Neural cell (in vitro differentiated cells): ENCODE data around the gene CEP126. TPM values are rescaled to one million over a fixed set of nuclear protein-coding genes. Genes with fewer than 3 reads are reported as not detected.
"Not testable (repeated sequence)": the region's sequence is repeated elsewhere in the genome, so short reads cannot be mapped to it uniquely, and the experiment has no call there.

Experiments used
- H2AFZ ChIP-seq: fragments of 200-600, 300-800 bp; sonication (generic), shearing (Covaris generic); 2 replicates; pipeline ENCODE4 v1.6.0; 2014; ENCODE audit warnings: low read depth, mild to moderate bottlenecking, antibody characterized with exemption, low read length, moderate library complexity
- H3F3A ChIP-seq: fragments of 200-600 bp; shearing (Covaris generic); 2 replicates; pipeline ENCODE4 v1.6.1; 2016; ENCODE audit warnings: mild to moderate bottlenecking, moderate library complexity, mixed read lengths, antibody characterized with exemption, low read length; ENCODE audit not compliant: insufficient read depth, poor library complexity, severe bottlenecking
- H3K27ac ChIP-seq: fragments of 200-600, 300-800 bp; sonication (generic), shearing (Covaris generic); 2 replicates; pipeline ENCODE4 v1.5.1; 2014; ENCODE audit warnings: mild to moderate bottlenecking, low read length, moderate library complexity
- H3K27me3 ChIP-seq: fragments of 300-800, 200-600 bp; sonication (generic), shearing (Covaris generic); 2 replicates; pipeline ENCODE4 v1.6.0; 2014; ENCODE audit warnings: mild to moderate bottlenecking, low read depth, low read length, moderate library complexity; ENCODE audit not compliant: insufficient read depth
- H3K36me3 ChIP-seq: fragments of 300-800, 200-600 bp; sonication (generic), shearing (Covaris generic); 2 replicates; pipeline ENCODE4 v1.5.1; 2014; ENCODE audit warnings: mild to moderate bottlenecking, antibody characterized with exemption, low read length, moderate library complexity; ENCODE audit not compliant: insufficient read depth
- H3K4me2 ChIP-seq: fragments of 300-800, 200-600 bp; sonication (generic), shearing (Covaris generic); 2 replicates; pipeline ENCODE4 v1.6.0; 2014; ENCODE audit warnings: mild to moderate bottlenecking, low read length
- H3K4me3 ChIP-seq: fragments of 300-800, 200-600 bp; sonication (generic), shearing (Covaris generic); 2 replicates; pipeline ENCODE4 v1.5.1; 2014; ENCODE audit warnings: mild to moderate bottlenecking, low read length, moderate library complexity
- H3K79me2 ChIP-seq: fragments of 200-600 bp; shearing (Covaris generic); replicated peaks from 2 replicates; pipeline ENCODE4 v1.6.0; 2014; ENCODE audit warnings: mild to moderate bottlenecking, low read length, moderate library complexity; ENCODE audit not compliant: insufficient read depth
- H3K9ac ChIP-seq: fragments of 300-800, 200-600 bp; sonication (generic), shearing (Covaris generic); 2 replicates; pipeline ENCODE4 v1.6.1; 2016; ENCODE audit warnings: mild to moderate bottlenecking, low read length, mixed read lengths
- H3K9me2 ChIP-seq: fragments of 200-600 bp; shearing (Covaris generic); 2 replicates; pipeline ENCODE4 v1.6.1; 2016; ENCODE audit warnings: mild to moderate bottlenecking, low read length, mixed read lengths; ENCODE audit not compliant: insufficient read depth
- H3K9me3 ChIP-seq: fragments of 200-600, 300-800 bp; sonication (generic), shearing (Covaris generic); 2 replicates; pipeline ENCODE4 v1.6.1; 2016; ENCODE audit warnings: mild to moderate bottlenecking, mixed run types, low read length, moderate library complexity, mixed read lengths
- H4K20me1 ChIP-seq: fragments of 200-600 bp; shearing (Covaris generic); 2 replicates; pipeline ENCODE4 v1.6.1; 2016; ENCODE audit warnings: mild to moderate bottlenecking, mixed run types; ENCODE audit not compliant: insufficient read depth
- CTCF ChIP-seq: fragments of 450-650 bp; IDR thresholded peaks from 2 replicates; pipeline ENCODE4 v1.5.1; 2014; ENCODE audit warnings: antibody characterized with exemption, mild to moderate bottlenecking, moderate library complexity; ENCODE audit not compliant: poor library complexity, severe bottlenecking
- EP300 ChIP-seq: fragments of 450-650 bp; conservative IDR thresholded peaks from 2 replicates; pipeline ENCODE4 v1.6.1; 2014; ENCODE audit warnings: antibody characterized with exemption, mild to moderate bottlenecking, moderate library complexity; ENCODE audit not compliant: poor library complexity, severe bottlenecking
- EZH2 ChIP-seq: fragments of 200-600, 300-800 bp; shearing (Covaris generic), sonication (generic); IDR thresholded peaks from 2 replicates; pipeline ENCODE4 v1.6.1; 2014; ENCODE audit warnings: antibody characterized with exemption, low read length, borderline replicate concordance, mild to moderate bottlenecking; ENCODE audit not compliant: insufficient read depth, poor library complexity, severe bottlenecking
- MXI1 ChIP-seq: fragments of 450-650 bp; conservative IDR thresholded peaks from 2 replicates; pipeline ENCODE4 v1.6.1; 2014; ENCODE audit warnings: antibody characterized with exemption, mild to moderate bottlenecking; ENCODE audit not compliant: poor library complexity, severe bottlenecking
- POLR2AphosphoS5 ChIP-seq: IDR thresholded peaks from 2 replicates; pipeline ENCODE4 v1.6.1; 2012
- RAD21 ChIP-seq: fragments of 450-650 bp; conservative IDR thresholded peaks from 2 replicates; pipeline ENCODE4 v1.6.1; 2014; ENCODE audit warnings: antibody characterized with exemption, mild to moderate bottlenecking, moderate library complexity
- REST ChIP-seq: IDR thresholded peaks from 2 replicates; pipeline ENCODE4 v1.6.1; 2012; ENCODE audit warnings: borderline replicate concordance
- SMC3 ChIP-seq: fragments of 450-650 bp; conservative IDR thresholded peaks from 2 replicates; pipeline ENCODE4 v1.6.1; 2014; ENCODE audit warnings: antibody characterized with exemption, mild to moderate bottlenecking, moderate library complexity; ENCODE audit not compliant: poor library complexity
- TAF1 ChIP-seq: IDR thresholded peaks from 2 replicates; pipeline ENCODE4 v1.6.1; 2012; ENCODE audit warnings: low read depth
- polyA plus RNA-seq: library from polyadenylated mRNA; depleted of rRNA; stranded (reverse); fragments of >200 nt; gene quantifications from 2 replicates; pipeline ENCODE4 v1.2.3, GENCODE V29; 2014

Gene CEP126
- polyA plus RNA-seq, 1 donor from 2014 or later, result 1.8 TPM

DNA sequence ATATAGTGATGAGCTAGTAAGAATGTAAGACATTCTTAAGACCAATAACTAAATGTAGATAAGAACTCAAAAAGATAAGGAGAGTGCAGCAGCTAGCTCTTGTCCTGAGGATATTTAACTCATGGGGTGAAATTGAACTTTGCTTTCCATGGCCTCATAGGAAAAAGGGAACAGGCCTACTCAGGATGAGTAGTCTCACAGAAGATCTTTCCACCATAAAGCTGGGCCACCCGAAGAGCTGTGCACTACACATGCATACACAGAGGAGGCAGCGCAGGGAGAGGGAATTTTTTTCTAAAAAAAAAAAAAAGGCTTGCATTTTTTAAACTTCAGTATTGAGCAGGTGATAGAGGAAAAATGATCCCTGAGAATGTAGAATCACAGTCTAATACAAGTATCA, 72.6 kb downstream of the CEP126 start:
- Histone ChIP-seq H3K9ac (no peak overlapping the region), H3K4me3 (no peak overlapping the region), H4K20me1 (no peaks in the 10 kb centered on the region), H3K27ac (no peak overlapping the region), H3K4me2 (no peak overlapping the region), H3K9me2 (no peaks in the 10 kb centered on the region), H3K79me2 (no peaks in the 10 kb centered on the region), H3K36me3 (no peaks in the 10 kb centered on the region), H3F3A (no peaks in the 10 kb centered on the region), H3K27me3 (no peaks in the 10 kb centered on the region), H3K9me3 (no peaks in the 10 kb centered on the region), H2AFZ (no peak overlapping the region)
- TF ChIP-seq REST, result no peak
- TF ChIP-seq EP300, result no peak
- TF ChIP-seq MXI1, result no peak
- no peak for TF ChIP-seq POLR2AphosphoS5
- TF ChIP-seq TAF1, result no peak
- no peak for TF ChIP-seq CTCF
- no peak for TF ChIP-seq EZH2
- no peak for TF ChIP-seq RAD21

- Histone ChIP-seq H3K4me3 (no peak overlapping the region), H3K9ac (no peak overlapping the region), H3K4me2 (no peak overlapping the region), H2AFZ (no peak overlapping the region), H4K20me1 (no peaks in the 10 kb centered on the region), H3K9me3 (no peaks in the 10 kb centered on the region), H3K79me2 (no peaks in the 10 kb centered on the region), H3F3A (no peaks in the 10 kb centered on the region), H3K36me3 (no peaks in the 10 kb centered on the region), H3K27me3 (no peaks in the 10 kb centered on the region), H3K27ac (no peak overlapping the region), H3K9me2 (no peaks in the 10 kb centered on the region)
- TF ChIP-seq EP300 (no peak), MXI1 (no peak), EZH2 (no peak), SMC3 (no peak)
Observed at GRCh38 chr11:101993172-101993571, 78.4 kb downstream of the CEP126 start.

- H3K4me2 ChIP-seq, H3K27me3 ChIP-seq, H3K4me3 ChIP-seq, H3K9me3 ChIP-seq, H3K79me2 ChIP-seq, H2AFZ ChIP-seq, H3K9ac ChIP-seq, H3K36me3 ChIP-seq, H3K9me2 ChIP-seq, H3K27ac ChIP-seq, H4K20me1 ChIP-seq, H3F3A ChIP-seq: not testable (repeated sequence)
Observed at GRCh38 chr11:101994052-101994469, 79.3 kb downstream of the CEP126 start.
